CD1c-positive myeloid dendritic cell (primary cell): Measurements from ENCODE around the gene ATXN7L3.

ENCODE experiments used
- DNase-seq: peaks from one replicate; pipeline ENCODE4 v3.0.0-alpha.2; 2016; ENCODE audit errors: extremely low spot score

Gene ATXN7L3

DNA sequence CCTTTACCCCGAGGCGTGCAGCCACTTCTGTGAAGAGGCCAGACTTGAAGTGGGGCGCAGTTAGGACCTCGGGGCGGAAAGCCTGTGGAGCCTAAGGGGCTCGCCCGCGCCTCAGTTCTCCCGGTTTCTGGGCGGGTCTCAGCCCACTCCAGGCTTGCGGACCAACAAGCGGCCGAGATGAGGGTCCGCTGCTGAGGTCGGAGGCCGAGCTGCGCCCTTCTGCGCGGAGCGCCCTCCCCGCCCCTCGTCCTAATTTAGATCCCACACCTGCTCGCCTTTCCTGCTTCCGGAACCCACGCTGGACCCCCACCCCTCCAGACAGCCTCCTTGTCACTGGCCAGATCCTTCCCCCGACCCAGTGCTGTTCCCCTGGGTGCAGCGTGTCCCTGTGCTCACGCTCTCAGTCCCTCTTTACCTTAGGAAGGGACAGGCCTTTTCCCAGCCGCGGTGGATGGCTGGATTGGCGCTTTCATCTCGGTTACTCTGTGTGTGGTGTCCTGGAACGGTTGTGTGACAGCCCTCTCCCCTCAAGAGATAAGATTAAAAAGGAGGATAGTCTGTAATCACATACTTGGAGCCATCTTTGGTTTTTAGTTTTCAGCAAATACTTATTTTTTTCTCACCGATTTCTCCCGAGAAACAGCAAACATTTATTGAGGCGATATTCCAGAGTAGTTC, 933 bp upstream of the ATXN7L3 start:
- no peak for DNase-seq

GRCh38 chr17:44198721-44199552, 747 bp downstream of the ATXN7L3 start:
- peak; percentile 46 for DNase-seq

- peak; percentile 53 for DNase-seq
Measured at GRCh38 chr17:44197980-44198720, 1.5 kb downstream of the ATXN7L3 start.

GRCh38 chr17:44197107-44197506, 2.6 kb downstream of the ATXN7L3 start:
- DNase-seq: no peak

GRCh38 chr17:44193326-44194084, 6.2 kb downstream of the ATXN7L3 start:
- no peak for DNase-seq

GRCh38 chr17:44192750-44193149, 6.9 kb downstream of the ATXN7L3 start:
- no peak for DNase-seq

- peak; percentile 32 for DNase-seq
Measured at GRCh38 chr17:44191941-44192496, 7.7 kb downstream of the ATXN7L3 start.

DNA sequence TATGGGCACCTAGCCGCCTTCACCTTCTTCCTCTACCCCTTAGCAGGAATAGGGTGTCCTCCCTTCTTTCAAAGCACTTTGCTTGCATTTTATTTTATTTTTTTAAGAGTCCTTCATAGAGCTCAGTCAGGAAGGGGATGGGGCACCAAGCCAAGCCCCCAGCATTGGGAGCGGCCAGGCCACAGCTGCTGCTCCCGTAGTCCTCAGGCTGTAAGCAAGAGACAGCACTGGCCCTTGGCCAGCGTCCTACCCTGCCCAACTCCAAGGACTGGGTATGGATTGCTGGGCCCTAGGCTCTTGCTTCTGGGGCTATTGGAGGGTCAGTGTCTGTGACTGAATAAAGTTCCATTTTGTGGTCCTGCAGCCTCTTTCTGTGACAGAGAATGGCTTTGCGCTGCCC, 8.3 kb downstream of the ATXN7L3 start:
- no peak for DNase-seq

- no peak for DNase-seq
Measured at GRCh38 chr17:44190481-44190880, 9.2 kb downstream of the ATXN7L3 start.

GRCh38 chr17:44188576-44189403, 10.9 kb downstream of the ATXN7L3 start:
- DNase-seq: peak; percentile 30

GRCh38 chr17:44187131-44187899, 12.4 kb downstream of the ATXN7L3 start:
- peak; percentile 29 for DNase-seq

GRCh38 chr17:44186307-44187130, 13.2 kb downstream of the ATXN7L3 start, which contains the start of gene TMUB2:
Gene TMUB2 (plus strand): TSS chr17:44186972. CDS start chr17:44187709, 737 bp downstream.
- DNase-seq: peak; percentile 100

DNA sequence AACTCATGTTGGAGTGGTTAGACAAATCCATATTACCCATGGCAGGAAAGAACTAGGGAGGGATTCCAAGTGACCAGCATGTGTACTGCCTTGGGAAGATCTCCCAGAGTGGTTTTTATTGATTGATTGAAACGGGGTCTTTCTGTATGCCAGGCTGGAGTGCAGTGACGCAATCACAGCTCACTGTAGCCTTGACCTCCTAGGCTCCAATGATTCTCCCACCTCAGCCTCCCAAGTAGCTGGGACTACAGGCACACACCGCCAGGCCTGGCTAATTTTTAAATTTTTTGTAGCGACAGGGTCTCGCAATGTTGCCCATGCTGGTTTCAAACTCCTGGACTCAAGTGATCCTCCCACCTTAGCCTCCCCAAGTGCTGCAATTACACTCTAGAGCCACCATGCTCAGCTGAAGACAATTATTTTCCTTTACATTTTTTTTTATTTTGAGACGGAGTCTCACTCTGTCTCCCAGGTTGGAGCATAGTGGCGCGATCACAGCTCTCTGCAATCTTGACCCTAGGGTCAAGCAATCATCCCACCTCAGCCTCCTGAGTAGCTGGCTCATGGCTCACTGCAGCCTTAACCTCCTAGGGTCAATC, 15.4 kb downstream of the ATXN7L3 start:
- no peak for DNase-seq

DNA sequence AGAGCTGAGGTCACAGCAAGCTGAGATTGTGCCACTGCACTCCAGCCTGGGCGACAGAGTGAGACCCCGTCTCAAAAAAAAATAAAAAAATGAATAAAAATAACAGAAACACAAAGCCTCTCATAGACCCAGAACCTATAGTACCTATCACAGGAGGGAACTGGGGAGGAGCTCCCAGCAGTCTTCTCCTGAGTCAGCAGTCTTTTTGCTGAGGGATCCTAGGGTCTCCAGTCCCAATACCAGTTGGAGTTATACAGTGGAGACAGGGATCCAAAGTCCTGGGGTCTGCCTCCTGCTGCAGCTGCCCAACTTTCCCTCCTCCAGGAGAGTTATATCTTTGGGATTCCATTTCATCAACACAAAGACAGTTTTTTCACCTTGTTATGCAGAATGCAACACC, 16.7 kb downstream of the ATXN7L3 start:
- DNase-seq: no peak

DNA sequence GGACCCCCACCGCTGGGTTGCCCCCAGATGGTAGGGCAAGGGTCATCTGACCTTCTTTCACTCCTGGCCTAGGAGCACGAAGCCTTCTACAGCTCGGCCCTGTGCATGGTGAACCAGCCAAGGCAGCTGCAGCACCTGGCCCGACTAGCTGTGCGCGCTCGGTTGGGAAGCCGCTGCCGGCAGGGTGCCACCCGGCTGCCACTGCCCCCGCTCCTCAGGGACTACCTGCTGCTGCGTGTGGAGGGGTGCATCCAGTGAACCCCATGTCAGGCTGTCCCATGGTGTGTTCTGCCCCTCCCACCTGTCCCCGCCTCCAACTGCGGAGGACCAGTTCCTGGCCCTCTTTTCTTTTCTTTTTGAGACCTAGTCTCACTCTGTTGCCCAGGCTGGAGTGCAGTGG, 21.6 kb downstream of the ATXN7L3 start:
- DNase-seq: no peak

- no peak for DNase-seq
Measured at GRCh38 chr17:44177640-44178039, 22.0 kb downstream of the ATXN7L3 start.

GRCh38 chr17:44176671-44177501, 22.8 kb downstream of the ATXN7L3 start:
- DNase-seq: no peak
